Measurements from ENCODE around the gene NTN1. TPM values are rescaled to one million over a fixed set of nuclear protein-coding genes. Genes with fewer than 3 reads are reported as not detected.
"Not testable (repeated sequence)": the region's sequence is repeated elsewhere in the genome, so short reads cannot be mapped to it uniquely, and the experiment has no call there.

The NTN1 gene
- total and polyA plus RNA-seq, 12 donors = 3.0 to 38.7 (median 15.8) TPM

DNA sequence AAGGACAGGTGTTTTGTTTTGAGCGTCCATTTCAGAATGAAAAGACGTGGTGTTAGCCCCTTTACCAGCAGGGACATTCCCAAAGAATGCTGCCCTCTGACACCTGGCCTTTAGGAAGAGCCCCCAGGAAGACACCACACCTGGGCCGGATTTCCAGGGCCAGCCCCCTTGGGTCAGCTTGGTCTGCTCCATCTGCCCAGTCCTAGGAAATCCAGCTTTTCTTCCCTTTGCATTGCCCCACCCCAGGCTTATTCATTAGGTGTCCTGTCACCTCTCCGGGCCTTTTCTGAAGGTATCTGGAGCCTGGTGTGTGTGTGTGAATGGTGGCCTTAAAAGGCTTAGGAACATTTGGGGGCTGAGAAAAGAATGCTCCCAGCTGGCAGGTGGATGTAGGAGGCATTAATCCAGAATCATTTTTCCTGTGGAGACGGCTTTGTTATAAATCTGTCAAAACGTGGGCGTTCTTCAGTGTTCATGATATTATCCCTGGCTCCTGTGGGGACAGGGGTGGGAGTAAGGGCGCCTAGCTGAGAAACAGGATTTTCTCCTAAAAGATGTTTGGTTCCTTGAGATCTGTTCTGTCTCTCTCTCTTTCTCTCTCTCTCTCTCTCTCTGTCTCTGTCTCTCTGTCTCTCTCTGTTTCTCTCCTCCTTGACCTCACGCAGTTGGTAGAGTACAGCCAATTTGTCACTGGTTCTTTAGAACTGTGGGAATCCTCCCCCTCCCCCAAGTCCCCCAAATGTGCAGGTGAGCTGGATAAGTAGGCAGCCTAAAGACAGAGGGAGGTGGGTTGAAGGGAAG is 84.0 kb downstream of the NTN1 start:
- H3K9me3 ChIP-seq = no peaks in the 10 kb centered on the region
- no peak for DNase-seq
- peaks cover 0 to 14% (median 0%) of the 10 kb centered on the region in 9 donors for H3K4me1 ChIP-seq
- ATAC-seq = peak in 3 of 8 donors; percentile 16 to 29 (median 20)
- no peak overlapping the region for H3K4me3 ChIP-seq
- H3K36me3 ChIP-seq = no peaks in the 10 kb centered on the region
- WGBS, 2 donors = 69 to 70% methylated on average over 9 of the region's 9 CpGs
- H3K27me3 ChIP-seq = peaks cover 0 to 2% (median 0%) of the 10 kb centered on the region in 7 donors
- TF ChIP-seq CTCF (IDR thresholded peaks at IDR 0.05) = no peak
- intact Hi-C loops (cut with DNase I) = loop anchor here in 3 of 10 donors (10.0 kb wide), 2 partner anchors 60 to 80 kb away; partner anchors contain the start of gene NTN1 (in 2 of the 3)
- H3K27ac ChIP-seq = peak overlapping the region in 8 of 10 donors; percentile 20 to 78 (median 70)

- 78 to 87% methylated on average over 9 of the region's 9 CpGs for WGBS, 2 donors
- not testable (repeated sequence) for H3K27ac ChIP-seq, H3K27me3 ChIP-seq, H3K9me3 ChIP-seq, DNase-seq, H3K4me3 ChIP-seq, H3K36me3 ChIP-seq, ATAC-seq
- intact Hi-C loops (cut with DNase I) = loop anchor here in 3 of 10 donors (10.0 kb wide), 2 partner anchors 59 to 81 kb away; partner anchors contain the start of gene NTN1 (in 2 of the 3)
- H3K4me1 ChIP-seq = peaks cover 0 to 14% (median 0%) of the 10 kb centered on the region in 9 donors
Observed at GRCh38 chr17:9106278-9106677, 85.0 kb downstream of the NTN1 start.

GRCh38 chr17:9107527-9107926 is 86.2 kb downstream of the NTN1 start:
- Histone ChIP-seq H3K4me1 (peaks cover 0 to 14% (median 0%) of the 10 kb centered on the region in 9 donors), H3K27ac (no peak overlapping the region), H3K9me3 (no peaks in the 10 kb centered on the region), H3K27me3 (peaks cover 0 to 4% (median 0%) of the 10 kb centered on the region in 7 donors), H3K36me3 (no peaks in the 10 kb centered on the region), H3K4me3 (no peak overlapping the region)
- WGBS, 2 donors = 88 to 89% methylated on average over 4 of the region's 4 CpGs
- ATAC-seq (no peak), DNase-seq (no peak)
- no peak for TF ChIP-seq CTCF (IDR thresholded peaks at IDR 0.05)
- intact Hi-C loops (cut with DNase I) = loop anchor here in 3 of 10 donors (10.0 kb wide), 2 partner anchors 57 to 83 kb away; partner anchors contain the start of gene NTN1 (in 2 of the 3)

DNA sequence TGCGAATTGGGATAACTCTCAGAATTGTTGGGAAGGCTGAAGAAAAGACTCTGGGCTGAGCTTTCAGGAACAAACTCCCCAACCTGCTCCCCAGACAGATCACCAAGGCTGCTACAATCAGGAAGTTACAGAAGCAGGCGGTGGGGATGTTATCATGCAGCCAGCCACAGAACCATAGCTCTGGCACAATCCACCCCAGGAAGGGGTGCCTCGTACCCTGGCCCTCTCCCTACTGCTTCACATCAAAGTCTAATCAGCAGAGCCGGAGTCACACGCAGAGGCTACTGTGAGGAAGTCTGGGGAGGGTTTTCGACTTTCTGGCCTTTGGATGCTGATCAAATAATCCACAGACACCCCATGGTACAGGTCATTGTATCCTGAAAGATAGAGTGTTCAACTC is 86.8 kb downstream of the NTN1 start:
- TF ChIP-seq CTCF (IDR thresholded peaks at IDR 0.05) = no peak
- H3K4me3 ChIP-seq = no peak overlapping the region
- H3K36me3 ChIP-seq = no peaks in the 10 kb centered on the region
- no peaks in the 10 kb centered on the region for H3K9me3 ChIP-seq
- intact Hi-C loops (cut with DNase I) = loop anchor here in 3 of 10 donors (10.0 kb wide), 2 partner anchors 57 to 83 kb away; partner anchors contain the start of gene NTN1 (in 2 of the 3)
- H3K27me3 ChIP-seq = peaks cover 0 to 4% (median 0%) of the 10 kb centered on the region in 7 donors
- WGBS, 2 donors = 52 to 63% methylated on average over 6 of the region's 6 CpGs
- H3K4me1 ChIP-seq = peaks cover 0 to 14% (median 0%) of the 10 kb centered on the region in 9 donors
- ATAC-seq (no peak), DNase-seq (no peak)
- H3K27ac ChIP-seq = no peak overlapping the region

All from heart right ventricle (tissue), 16 donors.